Activated CD4-positive, CD25-positive, alpha-beta regulatory T cell (primary cell): ENCODE data around the gene PRAMEF14.
"Not testable (repeated sequence)": the region's sequence is repeated elsewhere in the genome, so short reads cannot be mapped to it uniquely, and the experiment has no call there.

Experiments
- DNase-seq, 4 experiments: peaks; one replicate each; lab custom pipeline; 2025; lab: John Stamatoyannopoulos, UW

Gene PRAMEF14, protein sequence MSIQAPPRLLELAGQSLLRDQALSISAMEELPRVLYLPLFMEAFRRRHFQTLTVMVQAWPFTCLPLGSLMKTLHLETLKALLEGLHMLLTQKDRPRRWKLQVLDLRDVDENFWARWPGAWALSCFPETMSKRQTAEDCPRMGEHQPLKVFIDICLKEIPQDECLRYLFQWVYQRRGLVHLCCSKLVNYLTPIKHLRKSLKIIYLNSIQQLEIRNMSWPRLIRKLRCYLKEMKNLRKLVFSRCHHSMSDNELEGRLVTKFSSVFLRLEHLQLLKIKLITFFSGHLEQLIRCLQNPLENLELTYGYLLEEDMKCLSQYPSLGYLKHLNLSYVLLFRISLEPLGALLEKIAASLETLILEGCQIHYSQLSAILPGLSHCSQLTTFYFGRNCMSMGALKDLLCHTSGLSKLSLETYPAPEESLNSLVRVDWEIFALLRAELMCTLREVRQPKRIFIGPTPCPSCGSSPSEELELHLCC

DNA sequence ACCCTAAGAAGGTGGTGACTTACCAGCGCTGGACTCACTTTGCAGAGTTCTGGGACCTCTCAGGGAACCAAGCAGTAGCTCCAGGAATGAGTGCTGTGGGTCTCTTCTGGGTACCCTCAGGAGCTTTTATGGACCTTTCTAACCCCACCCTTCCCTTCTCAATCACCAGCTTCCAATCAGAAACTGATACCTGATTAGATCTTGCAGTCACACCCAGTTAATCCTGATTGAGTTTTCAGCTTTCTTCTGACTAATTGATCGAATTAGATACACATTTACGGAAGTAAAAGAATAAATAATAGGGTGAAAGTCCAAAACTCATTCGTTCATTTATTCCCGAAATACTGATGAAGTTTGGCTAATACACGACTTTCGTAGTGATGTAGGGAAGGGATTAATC, at the start of gene PRAMEF14:
Gene PRAMEF14 (minus strand): TSS at position 101 of the 400 bp plus-strand sequence. CDS start 1,820 bp downstream, outside the sequence.
- DNase-seq = not testable (repeated sequence)

DNA sequence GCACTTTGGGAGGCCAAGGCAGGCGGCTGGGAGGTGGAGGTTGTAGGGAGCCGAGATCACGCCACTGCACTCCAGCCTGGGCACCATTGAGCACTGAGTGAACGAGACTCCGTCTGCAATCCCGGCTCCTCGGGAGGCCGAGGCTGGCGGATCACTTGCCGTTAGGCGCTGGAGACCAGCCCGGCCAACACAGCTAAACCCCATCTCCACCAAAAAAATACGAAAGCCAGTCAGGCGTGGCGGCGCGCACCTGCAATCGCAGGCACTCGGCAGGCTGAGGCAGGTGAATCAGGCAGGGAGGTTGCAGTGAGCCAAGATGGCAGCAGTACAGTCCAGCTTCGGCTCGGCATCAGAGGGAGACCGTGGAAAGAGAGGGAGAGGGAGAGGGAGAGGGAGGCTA, 48.4 kb upstream of the PRAMEF14 start:
- DNase-seq = not testable (repeated sequence)

GRCh38 chr1:13394761-13395160, 47.8 kb upstream of the PRAMEF14 start:
- DNase-seq = not testable (repeated sequence)

DNA sequence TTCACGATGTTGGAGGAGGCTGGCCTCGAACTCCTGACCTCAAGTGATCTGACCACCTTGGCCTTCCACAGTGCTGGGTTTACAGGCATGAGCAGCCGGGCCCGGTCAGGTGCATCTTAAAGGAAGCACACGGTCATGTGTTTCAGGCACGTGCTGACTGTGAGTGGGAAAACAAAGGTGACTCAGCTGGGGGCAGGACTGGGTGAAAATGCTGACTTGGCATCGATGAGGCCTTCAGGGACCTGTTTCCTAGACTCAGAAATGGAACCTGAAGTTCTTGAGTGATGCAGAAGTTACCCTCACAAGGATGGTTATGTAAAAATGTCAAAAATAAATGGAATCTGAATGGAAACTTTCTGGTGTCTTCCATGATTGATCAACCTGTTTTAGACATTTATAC, 46.1 kb upstream of the PRAMEF14 start:
- not testable (repeated sequence) for DNase-seq

DNA sequence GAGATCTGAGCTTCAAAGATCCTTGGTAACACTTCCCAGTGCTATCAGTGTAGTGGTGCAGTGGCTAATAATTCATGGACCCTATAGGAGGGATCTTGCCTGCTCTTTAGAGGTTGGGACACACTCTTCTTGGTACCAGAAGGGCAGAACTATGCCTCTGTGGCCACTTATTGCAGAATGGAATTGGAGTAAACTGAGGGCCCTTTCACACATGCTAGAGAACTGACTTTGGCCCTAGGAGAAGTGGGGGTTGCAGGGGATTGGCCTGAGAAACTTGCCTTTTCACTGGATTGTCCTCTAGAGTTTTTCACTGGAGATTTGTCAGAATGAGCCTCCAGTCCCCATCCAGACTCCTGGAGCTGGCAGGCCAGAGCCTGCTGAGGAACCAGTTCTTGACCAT, 42.4 kb upstream of the PRAMEF14 start, which contains the start of gene PRAMEF17:
Gene PRAMEF17 (plus strand): TSS at position 301 of the 400 bp plus-strand sequence. CDS start 26 bp downstream, at position 327.
- not testable (repeated sequence) for DNase-seq

DNA sequence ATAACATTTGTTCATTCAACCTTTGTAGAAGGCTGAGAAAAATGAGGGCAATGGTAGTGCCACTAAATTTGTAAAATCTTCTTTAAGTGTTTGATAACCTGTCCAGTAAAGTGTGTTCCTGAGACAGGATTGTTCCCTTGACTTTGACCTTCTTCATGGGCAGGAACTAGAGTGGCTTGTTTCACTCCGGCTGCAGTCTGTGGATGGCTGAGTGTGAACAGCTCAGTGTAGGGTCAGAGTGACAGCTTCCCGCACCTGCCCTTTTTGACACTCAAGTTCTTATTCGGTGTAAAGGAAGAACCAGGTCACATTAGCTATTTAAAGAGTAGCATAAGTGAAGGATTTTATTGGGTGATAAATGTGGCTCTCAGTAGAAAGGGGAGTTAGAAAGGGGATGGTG, 33.4 kb upstream of the PRAMEF14 start:
- not testable (repeated sequence) for DNase-seq

DNA sequence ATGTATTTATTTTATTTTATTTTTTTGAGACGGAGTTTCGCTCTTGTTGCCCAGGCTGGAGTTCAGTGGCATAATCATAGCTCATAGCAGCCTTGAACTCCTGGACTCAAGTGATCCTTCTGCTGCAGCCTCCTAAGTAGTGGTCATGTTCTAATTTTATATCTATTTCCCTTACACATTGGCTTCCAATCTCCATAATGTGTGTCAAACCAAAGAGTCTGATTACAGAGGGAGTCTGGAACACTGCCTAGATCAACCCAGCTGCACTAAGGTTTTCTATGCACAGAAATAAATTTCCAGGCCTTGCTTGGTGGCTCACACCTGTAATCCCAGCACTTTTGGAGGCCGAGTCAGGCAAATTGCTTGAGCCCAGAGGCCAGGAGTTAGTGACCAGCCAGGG, 32.0 kb upstream of the PRAMEF14 start:
- not testable (repeated sequence) for DNase-seq

DNA sequence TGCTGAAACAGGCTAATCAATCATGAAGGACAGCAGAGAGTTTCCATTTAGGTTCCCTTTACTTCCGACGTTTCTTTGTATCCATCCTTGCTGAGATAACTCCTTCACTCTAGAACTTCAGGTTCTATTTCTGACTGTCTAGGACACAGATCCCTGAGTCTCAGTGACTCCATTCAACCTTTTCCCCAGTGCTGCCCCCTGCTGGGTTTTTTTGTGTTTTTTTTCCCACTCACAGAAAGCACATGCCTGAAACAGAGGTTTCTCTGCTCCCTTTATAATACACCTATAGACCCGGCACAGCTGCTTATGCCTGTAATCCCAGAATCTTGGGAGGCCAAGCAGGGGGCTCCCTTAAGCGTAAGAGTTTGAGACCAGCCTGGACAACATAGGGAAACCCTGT, 21.6 kb upstream of the PRAMEF14 start:
- DNase-seq = not testable (repeated sequence)

- DNase-seq = not testable (repeated sequence)
Observed at GRCh38 chr1:13366536-13366935, 19.6 kb upstream of the PRAMEF14 start.

DNA sequence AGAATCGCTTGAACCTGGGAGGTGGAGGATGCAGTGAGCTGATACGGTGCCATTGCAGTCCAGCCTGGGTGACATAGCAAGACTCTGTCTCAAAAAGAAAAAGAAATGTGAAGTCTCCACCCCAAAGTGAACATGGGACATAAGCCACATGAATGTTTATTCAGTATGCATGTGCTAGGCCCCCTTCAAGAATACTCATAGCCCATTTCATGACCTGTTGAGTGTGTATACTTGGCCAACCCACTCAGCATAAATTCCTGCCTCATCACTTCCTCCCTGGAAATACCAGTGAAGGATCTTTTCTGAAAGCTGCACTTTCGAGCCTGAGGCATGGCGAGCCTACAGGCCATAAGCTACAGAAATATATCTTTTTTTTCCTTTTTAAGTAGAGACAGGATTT, 18.0 kb upstream of the PRAMEF14 start:
- not testable (repeated sequence) for DNase-seq

DNA sequence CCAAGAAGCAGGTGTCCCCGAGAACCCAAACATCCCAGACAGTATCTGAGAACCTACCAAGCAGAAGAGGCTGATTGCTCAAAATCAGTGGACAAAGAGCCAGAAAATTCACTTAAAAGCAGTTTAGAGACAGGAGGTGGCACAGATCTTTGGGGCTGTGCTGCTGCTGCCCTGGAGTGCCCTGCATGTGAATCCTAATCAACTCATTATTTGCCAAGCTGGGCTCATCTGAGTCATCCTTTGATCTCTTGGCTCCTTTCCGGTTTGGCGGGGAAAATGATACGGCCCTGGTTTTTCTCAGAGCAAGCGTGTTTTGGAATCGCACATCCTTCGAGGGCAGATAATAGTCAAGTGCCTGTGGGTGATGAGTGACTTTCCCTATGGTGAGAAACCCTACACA, 15.4 kb upstream of the PRAMEF14 start:
- DNase-seq = not testable (repeated sequence)

GRCh38 chr1:13356774-13357173, 9.8 kb upstream of the PRAMEF14 start:
- not testable (repeated sequence) for DNase-seq

- not testable (repeated sequence) for DNase-seq
Observed at GRCh38 chr1:13354475-13354874, 7.5 kb upstream of the PRAMEF14 start.

DNA sequence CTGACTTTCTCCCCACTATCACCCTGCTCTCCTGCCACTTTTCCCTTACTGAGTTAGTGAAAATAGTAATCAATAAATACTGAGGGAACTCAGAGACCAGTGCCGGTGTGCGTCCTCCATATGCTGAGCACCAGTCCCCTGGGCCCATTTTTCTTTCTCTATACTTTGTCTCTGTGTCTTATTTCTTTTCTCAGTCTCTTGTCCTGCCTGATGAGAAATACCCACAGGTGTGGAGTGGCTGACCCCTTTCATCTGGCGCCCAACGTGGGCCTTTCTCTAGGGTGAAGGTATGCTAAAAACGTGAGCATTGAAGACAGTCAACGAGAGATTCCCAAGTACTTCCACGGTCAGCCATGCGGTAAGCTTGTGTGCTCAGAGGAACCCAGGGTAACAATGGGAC, 6.5 kb upstream of the PRAMEF14 start:
- DNase-seq = not testable (repeated sequence)

DNA sequence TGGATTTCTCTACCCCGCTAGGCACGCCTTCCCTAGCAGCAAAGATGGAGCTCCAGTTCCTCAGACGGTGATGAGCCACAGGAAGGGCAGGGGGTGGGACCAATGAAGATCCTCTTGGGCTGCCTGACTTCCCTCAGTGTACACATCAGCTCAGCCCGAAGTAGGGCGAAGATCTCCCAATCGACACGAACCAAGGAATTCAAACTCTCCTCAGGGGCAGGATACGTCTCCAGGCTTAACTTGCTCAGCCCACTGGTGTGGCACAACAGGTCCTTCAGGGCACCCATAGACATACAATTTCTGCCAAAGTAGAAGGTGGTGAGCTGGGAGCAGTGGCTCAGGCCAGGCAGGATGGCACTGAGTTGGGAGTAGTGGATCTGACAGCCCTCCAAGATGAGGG, 4.4 kb downstream of the PRAMEF14 start:
- DNase-seq = not testable (repeated sequence)

DNA sequence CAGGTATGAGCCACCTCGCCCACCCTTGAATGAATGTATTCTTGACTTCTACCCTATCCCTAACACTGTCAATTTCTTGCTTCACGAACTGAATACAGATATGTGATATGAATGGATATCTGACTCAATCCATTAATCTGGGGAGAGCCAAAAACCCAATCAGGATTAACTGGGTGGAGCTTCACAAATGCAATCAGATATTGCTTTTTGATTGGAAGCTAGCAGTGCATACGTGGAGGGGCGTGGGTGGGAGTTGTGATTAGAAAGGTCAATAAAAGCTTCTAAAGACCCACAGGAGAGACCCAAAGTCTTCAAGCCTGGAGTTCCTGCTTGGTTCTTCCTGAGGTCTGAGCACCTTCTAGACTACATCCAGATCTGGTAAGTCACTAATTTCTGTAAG, 31.7 kb downstream of the PRAMEF14 start, which contains the start of gene PRAMEF15:
Gene PRAMEF15 (plus strand): TSS at position 301 of the 400 bp plus-strand sequence. CDS start 2,827 bp downstream, outside the sequence.
- not testable (repeated sequence) for DNase-seq

GRCh38 chr1:13303239-13303638, 43.7 kb downstream of the PRAMEF14 start, which contains the start of gene PRAMEF33:
TSS of gene PRAMEF33 (plus strand) at chr1:13303539. CDS start at chr1:13305955, 2,416 bp downstream.
- not testable (repeated sequence) for DNase-seq

DNA sequence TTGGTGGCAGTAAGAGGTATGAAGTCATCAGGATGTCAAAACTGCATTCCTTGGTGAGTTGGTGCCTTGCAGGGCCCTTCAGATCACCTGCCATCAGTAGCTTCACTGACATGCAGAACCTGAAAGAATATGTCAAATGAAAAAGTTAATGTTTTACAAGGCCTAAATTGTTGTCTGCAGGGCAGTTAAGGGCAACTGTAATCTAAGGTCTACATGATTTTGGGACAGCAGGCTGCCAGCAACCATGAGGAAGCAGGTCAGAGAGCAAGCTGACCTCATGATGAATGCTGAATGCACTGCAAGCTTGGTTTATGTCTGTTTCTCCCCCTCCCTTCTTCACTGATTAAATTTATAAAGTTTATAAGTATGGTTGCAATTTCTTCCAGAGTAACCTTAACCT, 44.7 kb downstream of the PRAMEF14 start:
- DNase-seq = not testable (repeated sequence)

GRCh38 chr1:13298699-13299098, 48.2 kb downstream of the PRAMEF14 start:
- not testable (repeated sequence) for DNase-seq

DNA sequence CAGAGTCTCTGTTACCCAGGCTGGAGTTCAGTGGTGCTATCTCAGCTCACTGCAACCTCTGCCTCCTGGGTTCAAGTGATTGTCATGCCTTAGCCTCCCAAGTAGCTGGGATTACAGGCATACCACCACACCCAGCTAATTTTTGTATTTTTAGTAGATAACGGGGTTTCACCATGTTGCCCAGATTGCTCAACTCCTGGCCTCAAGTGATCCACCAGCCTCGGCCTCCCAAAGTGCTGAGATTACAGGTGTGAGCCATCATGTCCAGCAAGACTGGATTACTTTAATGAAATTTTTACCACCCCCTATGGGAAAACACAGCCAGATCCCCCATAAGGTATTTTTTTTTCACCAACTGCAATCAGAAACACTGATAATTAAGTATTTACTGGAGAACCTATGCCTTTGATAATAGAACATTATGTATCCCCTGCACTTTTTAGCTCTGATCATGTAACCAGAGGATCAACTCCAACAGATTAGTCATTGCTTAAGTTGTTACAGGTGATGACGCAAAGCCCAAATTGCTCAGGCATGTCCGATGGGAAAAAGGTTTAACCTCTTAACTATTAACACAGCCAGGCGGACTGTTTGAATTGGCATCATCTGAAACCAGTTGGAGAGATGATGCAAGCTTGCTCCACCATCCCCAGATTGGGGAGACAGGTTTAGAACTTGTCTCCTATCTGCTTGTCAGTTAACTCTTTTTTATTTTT, 49.6 kb downstream of the PRAMEF14 start:
- not testable (repeated sequence) for DNase-seq
